GM12878 (cell line): Measurements from ENCODE around the gene C1GALT1. TPM values are rescaled to one million over a fixed set of nuclear protein-coding genes. Genes with fewer than 3 reads are reported as not detected.

Source experiments
- BMI1 ChIP-seq: fragments of 450-650 bp; IDR thresholded peaks from 2 replicates; pipeline ENCODE4 v1.6.1; 2016; ENCODE audit warnings: mild to moderate bottlenecking, moderate library complexity, borderline replicate concordance
- CBX5 ChIP-seq: sonication (generic); IDR thresholded peaks from 2 replicates; pipeline ENCODE4 v1.6.1; 2016; ENCODE audit warnings: low read depth, moderate library complexity, mild to moderate bottlenecking, inconsistent platforms
- CHD2 ChIP-seq: IDR thresholded peaks from 2 replicates; pipeline ENCODE4 v1.6.1; 2011; ENCODE audit warnings: low read depth, low read length, improper control_type of control experiment, borderline replicate concordance
- CHD4 ChIP-seq: fragments of 200-600 bp; sonication (generic); IDR thresholded peaks from 2 replicates; pipeline ENCODE4 v1.6.1; 2016; ENCODE audit warnings: mild to moderate bottlenecking
- DPF2 ChIP-seq: fragments of 450-650 bp; IDR thresholded peaks from 2 replicates; pipeline ENCODE4 v1.6.1; 2017; ENCODE audit warnings: mild to moderate bottlenecking
- EED ChIP-seq: sonication (generic); IDR thresholded peaks from 2 replicates; pipeline ENCODE4 v1.6.1; 2016; ENCODE audit warnings: antibody characterized with exemption, low read depth
- FOXK2 ChIP-seq: fragments of 450-650 bp; IDR thresholded peaks from 2 replicates; pipeline ENCODE4 v1.6.1; 2017; ENCODE audit warnings: mild to moderate bottlenecking, moderate library complexity
- GABPA ChIP-seq: IDR thresholded peaks from 2 replicates; pipeline ENCODE4 v1.6.1; 2014; ENCODE audit warnings: antibody characterized with exemption, low read depth, mild to moderate bottlenecking, inconsistent platforms
- IRF4 ChIP-seq: IDR thresholded peaks from 2 replicates; pipeline ENCODE4 v1.6.1; 2011; ENCODE audit warnings: low read depth, low read length
- IRF5 ChIP-seq: fragments of 450-650 bp; IDR thresholded peaks from 2 replicates; pipeline ENCODE4 v1.6.1; 2017; ENCODE audit warnings: borderline replicate concordance
- KDM1A ChIP-seq: fragments of 200-600 bp; sonication (generic); IDR thresholded peaks from 2 replicates; pipeline ENCODE4 v1.6.1; 2016; ENCODE audit warnings: borderline replicate concordance
- MEF2A ChIP-seq: IDR thresholded peaks from 2 replicates; pipeline ENCODE4 v1.6.1; 2011; ENCODE audit warnings: low read depth, mild to moderate bottlenecking, low read length, moderate library complexity; ENCODE audit not compliant: insufficient read depth
- MEF2B ChIP-seq: fragments of 450-650 bp; IDR thresholded peaks from 2 replicates; pipeline ENCODE4 v1.6.1; 2018; ENCODE audit warnings: mild to moderate bottlenecking, moderate library complexity; ENCODE audit not compliant: partially characterized antibody, poor library complexity, severe bottlenecking
- MTA3 ChIP-seq: IDR thresholded peaks from 2 replicates; pipeline ENCODE4 v1.6.1; 2012; ENCODE audit warnings: low read length, inconsistent platforms, borderline replicate concordance
- MXI1 ChIP-seq: fragments of 150-350 bp; IDR thresholded peaks from 2 replicates; pipeline ENCODE4 v1.6.1; 2011; ENCODE audit warnings: low read depth, mild to moderate bottlenecking, inconsistent platforms, low read length, improper control_type of control experiment
- NKRF ChIP-seq: fragments of 450-650 bp; conservative IDR thresholded peaks from 2 replicates; pipeline ENCODE4 v1.6.1; 2017; ENCODE audit warnings: mild to moderate bottlenecking, moderate library complexity
- NR2C2 ChIP-seq: IDR thresholded peaks from 2 replicates; pipeline ENCODE4 v1.6.1; 2011; ENCODE audit warnings: borderline replicate concordance, low read depth; ENCODE audit not compliant: control insufficient read depth, insufficient read length
- PAX8 ChIP-seq: fragments of 450-650 bp; IDR thresholded peaks from 2 replicates; pipeline ENCODE4 v1.6.1; 2017; ENCODE audit warnings: mild to moderate bottlenecking, moderate library complexity
- PBX3 ChIP-seq: IDR thresholded peaks from 2 replicates; pipeline ENCODE4 v1.6.1; 2011; ENCODE audit warnings: mild to moderate bottlenecking, low read depth, low read length, moderate library complexity; ENCODE audit not compliant: insufficient replicate concordance
- RCOR1 ChIP-seq: conservative IDR thresholded peaks from 2 replicates; pipeline ENCODE4 v1.6.1; 2012; ENCODE audit warnings: low read depth, low read length, improper control_type of control experiment
- SRF ChIP-seq, 2 experiments: IDR thresholded peaks; 2 replicates each; pipeline ENCODE4 v1.6.1; 2011; ENCODE audit warnings: low read depth in 2 of 2, low read length in 2 of 2, mild to moderate bottlenecking in 1 of 2, moderate library complexity in 1 of 2
- ZBED1 ChIP-seq: IDR thresholded peaks from 2 replicates; pipeline ENCODE4 v1.6.1; 2016; ENCODE audit warnings: borderline replicate concordance
- ZBTB40 ChIP-seq: fragments of 450-650 bp; IDR thresholded peaks from 2 replicates; pipeline ENCODE4 v1.6.1; 2016; ENCODE audit warnings: mild to moderate bottlenecking, moderate library complexity, borderline replicate concordance
- ZNF217 ChIP-seq: fragments of 450-650 bp; IDR thresholded peaks from 2 replicates; pipeline ENCODE4 v1.6.1; 2017; ENCODE audit warnings: antibody characterized with exemption, mild to moderate bottlenecking
- polyA plus RNA-seq, 11 experiments: library from polyadenylated mRNA; depleted of rRNA in 4 of 11; unstranded in 6 of 11; stranded (reverse) in 5 of 11; fragments of >200 nt; fragmentation: Nextera tagmentation in 4 of 11; fragmentation: Illumina TruSeq in 1 of 11; extraction: Ambion mirVana in 4 of 11; extraction: Trizol in 1 of 11; gene quantifications; 1 replicate in 1 of 11; 2 replicates in 10 of 11; pipeline versions ENCODE4 v1.2.1 to v1.2.3, GENCODE V29; 2011 to 2016; ENCODE audit warnings: inconsistent platforms in 2 of 11, missing spikeins in 2 of 11, low read depth in 1 of 11
- total RNA-seq, 4 experiments: library from RNA; depleted of rRNA in 3 of 4; stranded (reverse); fragments of >200 nt in 3 of 4; fragmentation: Illumina TruSeq in 1 of 4; extraction: Trizol in 1 of 4; gene quantifications; 2 replicates each; pipeline versions ENCODE4 v1.2.1 to v1.2.3, GENCODE V29; 2013 to 2021

The C1GALT1 gene
- total and polyA plus RNA-seq, 10 of the 15 experiments (the other 5 are each of a cell fraction or from before 2014, with no cell fraction given), result 1.6 to 25.0 (median 8.5) TPM

GRCh38 chr7:7251742-7252141, 69.4 kb downstream of the C1GALT1 start (continued):
- TF ChIP-seq NKRF (no peak), MEF2A (no peak), CHD4 (no peak; the same call in 1 of the 2 replicates), IRF5 (no peak), MXI1 (peak; percentile 63; the same call in 1 of the 2 replicates), CBX5 (0 out of 2 replicates have a peak, but pooled peaks have one; percentile 22), ZNF217 (peak; percentile 91), RCOR1 (peak; percentile 92; the same call in 1 of the 2 replicates), SRF (IDR thresholded peaks at IDR 0.05; ENCODE audit: low read depth in 2 of 2, low read length in 2 of 2) (0 out of 4 replicates have a peak, but pooled peaks of 1 of the 2 experiments have one; percentile 3), PBX3 (no peak), NR2C2 (no peak), FOXK2 (no peak), CHD2 (no peak), DPF2 (peak; percentile 98), GABPA (no peak), MTA3 (no peak), KDM1A (no peak), BMI1 (peak; percentile 62; the same call in 1 of the 2 replicates), IRF4 (peak; percentile 99), ZBED1 (peak; percentile 69; the same call in 1 of the 2 replicates), MEF2B (peak; percentile 55), ZBTB40 (no peak), EED (peak; percentile 60; the same call in 1 of the 2 replicates), PAX8 (no peak)
